ENCODE measurements around the gene SDS. TPM values are rescaled to one million over a fixed set of nuclear protein-coding genes. Genes with fewer than 3 reads are reported as not detected.
A peak's percentile ranks its signal among the peaks of the same experiment; 100 is the strongest.

Gene SDS
- total RNA-seq, 1 experiment from 2014 or later: not detected

DNA sequence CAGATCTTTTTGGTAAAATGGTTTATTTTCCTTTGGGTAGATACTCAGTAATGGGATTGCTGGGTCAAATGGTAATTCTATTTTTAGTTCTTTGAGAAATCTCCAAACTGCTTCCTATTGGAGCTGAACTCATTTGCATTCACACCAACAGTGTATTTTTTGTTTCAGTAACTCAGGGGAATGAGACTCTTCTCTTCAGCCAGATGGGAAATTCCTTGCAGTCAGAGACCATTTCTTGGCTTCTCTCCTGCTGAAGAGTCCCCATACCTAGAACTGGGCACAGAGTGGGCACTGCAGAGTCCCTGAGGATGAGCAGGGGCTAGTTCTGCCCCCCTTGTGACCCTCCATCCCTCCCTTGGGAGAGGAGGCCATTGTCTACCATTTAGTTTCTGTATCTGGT is 29.3 kb upstream of the SDS start:
- DNase-seq (ENCODE audit: low read depth): peak; percentile 21
- in situ Hi-C loops (cut with HindIII; ENCODE audit: low pct_unique_long_range_greater_than_20kb, low sequenced_read_pairs): no loop called here

DNA sequence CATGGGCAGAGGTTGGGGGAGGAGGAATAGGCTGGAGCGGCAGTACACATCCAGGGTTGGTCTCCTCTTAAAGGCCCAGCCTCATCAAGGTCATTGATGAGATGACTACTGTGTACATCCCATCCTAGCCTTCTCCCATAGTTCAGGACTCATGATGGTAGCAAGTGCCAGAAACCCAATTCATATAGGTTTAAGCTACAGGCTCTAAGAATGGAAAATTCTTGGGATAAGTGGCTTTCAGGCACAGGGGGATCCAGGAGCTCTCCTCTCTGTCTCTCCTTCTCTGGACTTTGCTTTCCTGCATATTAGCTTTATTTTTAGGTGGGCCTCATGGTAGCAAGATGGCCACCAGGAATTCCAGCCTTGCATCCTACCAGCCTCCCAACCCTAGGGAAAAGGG is 24.8 kb upstream of the SDS start:
- in situ Hi-C loops (cut with HindIII; ENCODE audit: low pct_unique_long_range_greater_than_20kb, low sequenced_read_pairs): no loop called here
- no peak for DNase-seq (ENCODE audit: low read depth)

DNA sequence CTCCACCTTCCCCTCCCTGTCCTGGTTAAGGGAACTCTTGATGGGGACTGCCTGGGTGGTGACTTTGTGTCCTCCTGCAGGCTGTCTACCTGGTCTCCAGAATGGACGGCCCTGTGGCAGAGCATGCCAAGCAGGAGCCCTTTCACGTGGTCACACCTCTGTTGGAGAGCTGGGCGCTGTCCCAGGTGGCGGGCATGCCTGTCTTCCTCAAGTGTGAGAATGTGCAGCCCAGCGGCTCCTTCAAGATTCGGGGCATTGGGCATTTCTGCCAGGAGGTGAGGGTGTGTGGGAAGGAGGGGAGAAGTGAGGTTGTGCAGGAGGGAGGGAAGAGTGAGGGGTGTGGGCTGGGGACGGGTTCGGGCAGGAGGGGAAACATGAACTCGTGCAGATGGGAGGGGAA is 24.2 kb upstream of the SDS start:
- no peak for DNase-seq (ENCODE audit: low read depth)
- in situ Hi-C loops (cut with HindIII; ENCODE audit: low pct_unique_long_range_greater_than_20kb, low sequenced_read_pairs): no loop called here

DNA sequence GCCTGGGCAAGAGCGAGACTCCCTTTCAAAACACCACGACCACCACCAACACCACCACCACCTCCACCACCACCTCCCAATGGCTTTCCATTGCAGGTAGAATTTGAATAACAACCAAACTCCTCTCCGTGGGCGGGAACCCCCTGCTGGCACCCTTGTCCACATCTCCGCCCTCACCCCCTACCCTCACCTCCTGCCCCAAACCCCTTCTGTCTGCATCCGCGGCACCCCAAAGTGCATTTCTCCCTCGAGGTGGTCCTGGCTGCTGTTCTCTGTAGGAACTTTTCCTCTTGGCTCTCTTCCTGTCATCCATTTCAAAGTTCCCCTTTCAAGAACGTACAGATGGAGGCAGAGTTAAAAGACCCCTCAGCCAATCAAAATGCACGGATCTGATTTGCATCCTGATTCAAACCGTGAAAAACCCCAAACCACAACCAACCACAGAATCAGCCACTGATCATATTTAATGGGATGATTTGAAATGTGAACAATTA is 22.3 kb upstream of the SDS start:
- in situ Hi-C loops (cut with HindIII; ENCODE audit: low pct_unique_long_range_greater_than_20kb, low sequenced_read_pairs): no loop called here

DNA sequence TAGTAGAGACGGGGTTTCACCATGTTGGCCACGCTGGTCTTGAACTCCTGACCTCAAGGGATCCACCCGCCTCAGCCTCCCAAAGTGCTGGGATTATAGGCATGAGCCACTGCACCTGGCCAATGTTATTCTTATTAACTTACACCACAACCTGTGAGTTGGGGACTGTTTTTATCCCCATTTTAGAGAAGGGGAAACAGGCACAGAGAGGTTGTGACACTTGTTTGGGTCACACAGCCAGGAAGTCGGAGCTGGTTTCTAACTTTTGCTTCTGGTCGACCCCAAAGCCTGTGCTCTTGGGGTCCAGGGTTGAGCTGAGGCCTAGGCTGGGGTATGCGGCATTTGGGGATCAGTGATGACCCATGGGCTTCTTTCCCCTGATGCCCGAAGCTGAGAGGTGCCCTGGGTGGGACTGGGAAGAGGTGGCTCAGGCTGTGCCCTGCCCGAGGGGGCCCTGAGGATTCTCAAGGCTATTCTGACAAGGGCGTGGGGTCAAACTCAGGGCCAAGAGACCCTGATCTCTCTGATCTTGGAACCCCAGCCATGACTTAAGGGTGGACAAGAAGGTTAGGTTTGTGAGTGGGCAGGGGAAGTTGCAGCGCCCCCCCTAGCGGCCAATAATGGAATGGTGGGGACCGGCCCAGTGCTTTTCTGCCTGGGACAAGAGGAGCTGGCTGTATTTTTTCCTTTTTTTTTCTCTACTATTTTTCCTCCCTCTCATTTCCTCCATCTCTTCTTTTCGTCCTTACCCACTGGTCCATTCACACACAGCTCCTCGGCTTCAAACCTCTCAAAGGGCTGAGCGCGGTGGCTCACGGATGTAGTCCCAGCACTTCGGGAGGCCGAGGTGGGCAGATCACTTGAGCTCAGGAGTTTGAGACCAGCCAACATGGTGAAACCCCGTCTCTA is 21.5 kb upstream of the SDS start:
- DNase-seq (ENCODE audit: low read depth): peak; percentile 51
- in situ Hi-C loops (cut with HindIII; ENCODE audit: low pct_unique_long_range_greater_than_20kb, low sequenced_read_pairs): no loop called here

More for the DNA sequence above, 22.3 kb upstream of the SDS start:
- no peak for DNase-seq (ENCODE audit: low read depth)

DNA sequence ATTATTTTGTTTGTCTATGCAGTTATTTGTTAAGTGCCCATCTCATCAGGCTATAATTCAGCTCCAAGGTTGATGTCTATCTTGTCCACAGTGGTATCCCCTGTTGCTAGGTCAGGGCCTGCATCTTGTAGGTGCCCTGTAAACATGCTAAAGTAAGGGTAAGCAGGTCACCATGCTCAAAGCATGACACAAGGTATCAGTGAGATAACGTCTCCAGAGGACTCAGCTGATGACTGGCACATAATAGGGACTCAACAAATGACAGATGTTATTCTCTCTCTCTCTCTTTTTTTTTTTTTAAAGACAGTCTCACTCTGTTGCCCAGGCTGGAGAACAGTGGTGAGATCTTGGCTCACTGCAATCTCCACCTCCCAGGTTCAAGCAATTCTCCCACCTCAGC is 20.8 kb upstream of the SDS start:
- no peak for DNase-seq (ENCODE audit: low read depth)
- in situ Hi-C loops (cut with HindIII; ENCODE audit: low pct_unique_long_range_greater_than_20kb, low sequenced_read_pairs): no loop called here

DNA sequence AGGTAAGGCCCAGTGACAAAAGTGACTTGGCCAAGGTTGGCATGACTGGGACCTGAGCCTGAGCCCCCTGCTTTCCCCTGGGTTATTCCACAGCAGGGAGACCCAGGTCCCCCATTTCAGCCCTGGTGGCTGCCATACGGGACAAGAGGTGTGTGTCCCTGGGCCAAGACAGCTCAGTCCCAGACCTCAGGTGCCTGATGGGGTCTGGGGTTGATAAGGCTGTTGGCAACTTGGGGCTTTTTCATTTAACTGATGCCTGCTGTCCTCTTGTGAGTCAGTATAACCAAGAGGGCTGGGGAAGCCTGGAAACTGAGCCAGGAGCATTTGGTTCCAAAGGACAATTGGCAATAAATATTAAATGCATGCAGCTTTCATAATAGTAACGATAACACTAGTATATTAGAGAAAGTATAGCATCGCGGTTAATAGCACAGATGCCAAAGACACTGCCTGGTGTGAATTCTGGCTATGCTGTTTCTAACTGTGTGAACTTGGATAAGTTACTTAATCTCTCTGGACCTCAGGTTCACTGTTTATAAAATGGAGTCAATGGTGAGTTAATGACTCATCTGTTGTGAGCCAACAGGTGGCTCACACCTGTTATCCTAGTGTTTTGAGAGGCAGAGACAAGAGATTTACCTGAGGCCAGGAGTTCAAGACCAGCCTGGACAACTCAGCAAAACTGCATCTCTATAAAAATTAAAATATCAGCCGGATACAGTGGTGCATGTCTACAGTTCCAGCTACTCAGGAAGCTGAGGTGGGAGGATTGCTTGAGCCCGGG is 19.4 kb upstream of the SDS start:
- DNase-seq (ENCODE audit: low read depth): no peak
- in situ Hi-C loops (cut with HindIII; ENCODE audit: low pct_unique_long_range_greater_than_20kb, low sequenced_read_pairs): no loop called here

DNA sequence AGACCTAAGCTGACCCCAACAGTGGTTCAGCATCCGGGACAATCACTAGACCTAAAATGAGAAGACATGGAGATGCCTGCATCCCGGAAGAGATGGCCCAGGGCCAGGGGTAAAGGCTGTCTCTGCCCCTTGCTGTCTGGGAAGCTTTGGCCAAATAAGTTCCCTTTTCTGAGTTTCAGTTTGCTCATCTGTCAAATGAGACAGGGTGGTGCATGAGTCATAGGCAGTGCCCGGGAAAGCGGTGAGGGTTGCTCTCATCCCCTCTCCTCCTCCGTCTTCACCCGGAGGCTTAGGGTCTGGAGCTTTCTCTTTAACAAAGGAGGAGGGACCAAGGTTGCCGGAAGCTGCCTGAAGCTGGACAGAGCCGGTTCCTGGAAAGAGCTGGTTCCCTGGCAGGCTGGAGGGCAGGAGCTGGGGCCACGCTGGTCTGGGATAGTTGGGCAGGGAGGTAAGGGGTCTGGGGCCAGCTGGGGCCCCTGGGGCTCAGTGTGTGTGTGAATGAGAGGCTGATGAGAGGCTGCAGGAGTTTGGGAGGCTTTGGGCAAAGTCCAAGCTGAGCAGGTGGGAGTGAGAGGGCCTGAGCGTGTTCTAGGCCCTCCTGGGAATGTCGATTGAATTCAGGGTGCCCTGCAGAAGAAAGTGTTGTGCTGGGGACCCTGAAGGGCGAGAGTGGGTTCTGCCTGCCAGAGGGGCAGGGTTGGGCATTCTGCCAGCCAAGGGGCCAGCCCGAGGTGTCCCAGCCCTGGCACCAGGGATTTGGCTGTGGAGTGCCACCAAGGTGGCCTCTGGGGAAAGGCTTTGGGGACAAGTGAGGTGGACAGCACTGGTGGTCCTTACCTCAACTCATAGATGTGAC is 18.6 kb upstream of the SDS start, which contains the start of gene SDSL:
Gene SDSL (plus strand): TSS at position 351 of the 856 bp plus-strand sequence. CDS start 5,603 bp downstream, outside the sequence.
- DNase-seq (ENCODE audit: low read depth): peak; percentile 86
- in situ Hi-C loops (cut with HindIII; ENCODE audit: low pct_unique_long_range_greater_than_20kb, low sequenced_read_pairs): no loop called here

DNA sequence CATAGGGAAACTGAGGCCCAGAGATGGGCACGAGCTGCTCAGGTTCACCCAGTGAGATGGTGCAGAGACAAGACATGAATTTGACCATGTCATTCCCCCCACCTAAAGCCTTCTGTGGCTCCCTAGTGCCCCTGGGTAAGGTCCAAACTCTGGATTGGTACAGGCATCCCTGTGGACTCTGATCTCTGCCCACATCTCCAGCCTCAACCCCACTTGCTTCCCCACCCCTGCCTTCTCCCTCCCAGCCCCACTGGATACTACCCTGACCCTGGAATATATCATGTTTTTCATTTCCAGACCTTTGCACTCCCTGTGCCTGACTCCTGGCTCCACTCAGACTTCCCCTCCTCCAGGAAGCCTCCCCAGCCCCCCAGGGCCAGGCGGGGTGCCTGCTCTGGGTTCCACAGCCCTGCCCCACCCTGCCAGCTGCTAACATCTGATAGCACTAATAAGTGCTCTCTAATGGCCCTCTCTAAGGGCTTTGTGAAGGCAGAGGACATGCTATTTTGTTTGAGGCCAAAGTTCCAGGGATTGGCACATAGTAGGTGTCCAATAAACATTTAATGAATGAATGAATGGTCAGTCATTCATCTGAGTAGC is 17.4 kb upstream of the SDS start:
- in situ Hi-C loops (cut with HindIII; ENCODE audit: low pct_unique_long_range_greater_than_20kb, low sequenced_read_pairs): no loop called here
- DNase-seq (ENCODE audit: low read depth): no peak

DNA sequence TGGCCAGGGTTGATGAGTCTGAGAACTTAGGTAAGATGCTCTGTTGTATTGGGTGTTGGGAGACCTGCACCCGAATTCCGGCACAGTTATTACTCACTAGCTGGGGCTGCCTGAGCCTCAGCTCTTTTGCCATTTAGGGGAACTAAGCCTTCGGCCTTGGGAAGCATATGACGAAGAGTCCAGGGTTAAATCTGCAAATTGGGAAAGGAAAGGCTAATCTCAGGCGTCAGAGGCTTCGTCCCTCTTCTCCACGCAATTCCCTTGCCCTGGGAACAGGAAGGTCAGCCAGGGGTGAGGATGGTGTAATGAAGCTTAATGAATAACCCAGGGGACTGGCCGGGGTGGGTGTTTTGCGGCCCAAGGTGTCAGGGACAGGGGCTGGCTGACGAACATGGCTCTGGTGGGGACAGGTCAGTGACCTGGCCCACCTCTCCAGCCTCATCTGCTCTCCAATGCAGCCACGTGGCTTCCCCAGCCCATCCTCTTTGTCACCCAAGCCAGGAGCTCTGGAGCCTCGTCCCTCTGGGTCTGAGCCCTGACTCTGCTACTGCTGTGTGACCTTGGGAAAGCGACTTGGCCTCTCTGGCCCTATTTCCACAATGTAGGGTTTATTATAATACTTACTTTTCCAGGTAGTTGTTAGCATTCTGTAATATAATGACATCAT is 14.7 kb upstream of the SDS start:
- DNase-seq (ENCODE audit: low read depth): peak; percentile 58
- in situ Hi-C loops (cut with HindIII; ENCODE audit: low pct_unique_long_range_greater_than_20kb, low sequenced_read_pairs): no loop called here

DNA sequence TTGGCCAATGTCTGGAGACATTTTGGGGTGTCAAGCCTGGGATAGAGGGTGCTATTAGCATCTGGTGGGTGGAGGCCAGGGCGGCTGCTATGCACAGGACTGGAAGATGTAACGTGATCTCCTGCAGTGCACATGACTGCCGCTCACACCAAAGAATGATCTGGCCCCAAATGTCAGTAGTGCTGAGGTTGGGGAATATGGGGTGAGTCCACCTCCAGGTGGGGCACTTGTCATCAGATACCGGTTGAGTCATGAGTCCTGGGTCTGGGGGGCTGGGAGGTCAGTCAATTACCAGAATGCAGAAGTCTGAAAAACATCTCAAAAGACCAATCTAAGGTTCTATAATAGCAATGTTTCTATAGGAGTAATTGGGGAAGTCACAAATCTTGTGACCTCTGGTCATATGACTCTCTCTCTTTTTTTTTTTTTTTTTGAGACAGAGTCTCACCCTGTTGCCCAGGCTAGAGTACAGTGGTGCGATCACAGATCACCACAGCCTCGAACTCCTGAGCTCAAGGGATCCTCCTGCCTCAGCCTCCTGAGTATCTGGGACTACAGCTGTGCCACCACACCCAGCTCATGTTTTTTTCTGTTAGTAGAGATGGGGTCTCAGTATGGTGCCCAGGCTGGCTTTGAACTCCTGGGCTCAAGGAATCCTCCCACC is 12.5 kb upstream of the SDS start:
- DNase-seq (ENCODE audit: low read depth): no peak

DNA sequence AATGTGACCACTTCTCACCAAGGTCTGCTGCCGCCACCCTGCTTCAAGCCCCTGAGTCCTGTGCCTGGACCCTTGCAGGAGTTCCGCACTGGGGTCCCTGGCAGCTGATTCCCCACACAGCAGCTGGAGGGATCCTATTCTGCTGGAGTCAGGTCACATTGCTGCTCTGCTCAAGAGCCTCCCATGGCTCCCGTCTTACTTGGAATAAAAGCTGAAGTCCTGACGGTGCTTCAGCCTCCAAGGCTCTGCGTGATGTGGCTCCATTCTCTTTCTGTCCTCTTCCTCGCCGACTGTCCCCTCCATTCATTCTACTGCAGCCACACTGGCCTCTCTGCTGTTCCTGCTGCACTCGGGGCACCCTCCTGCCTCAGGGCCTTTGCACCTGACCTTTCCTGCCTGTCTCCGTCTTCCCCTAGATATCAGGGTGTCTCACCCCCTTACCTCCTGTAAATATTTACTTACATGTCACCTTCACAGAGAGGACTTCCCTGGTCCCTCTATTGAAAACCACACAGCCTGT is 10.9 kb upstream of the SDS start:
- DNase-seq (ENCODE audit: low read depth): no peak
- in situ Hi-C loops (cut with HindIII; ENCODE audit: low pct_unique_long_range_greater_than_20kb, low sequenced_read_pairs): no loop called here

More for the DNA sequence above, 12.5 kb upstream of the SDS start:
- in situ Hi-C loops (cut with HindIII; ENCODE audit: low pct_unique_long_range_greater_than_20kb, low sequenced_read_pairs): no loop called here

DNA sequence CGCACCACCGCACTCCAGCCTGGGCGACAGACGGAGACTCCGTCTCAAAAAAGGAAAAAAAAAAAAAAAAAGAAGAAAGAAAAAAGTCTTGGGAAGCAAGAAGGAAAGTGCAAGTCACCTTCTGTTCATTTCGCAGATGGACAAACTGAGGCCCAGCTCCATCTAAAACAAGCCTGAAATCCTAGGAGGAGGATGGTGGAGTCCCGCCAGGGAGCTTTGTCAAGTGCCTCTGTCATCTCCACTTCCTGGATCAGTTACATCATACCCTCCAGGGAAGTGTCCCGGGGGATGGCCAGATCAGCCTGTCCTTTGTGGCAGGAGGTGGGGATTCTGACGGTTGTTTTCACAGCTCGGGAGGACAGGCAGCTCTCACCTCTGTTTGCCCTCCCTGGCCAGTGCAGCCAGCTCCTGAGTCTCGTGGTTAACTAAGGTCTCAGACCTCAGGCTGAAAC is 9.8 kb upstream of the SDS start:
- in situ Hi-C loops (cut with HindIII; ENCODE audit: low pct_unique_long_range_greater_than_20kb, low sequenced_read_pairs): no loop called here
- peak; percentile 46 for DNase-seq (ENCODE audit: low read depth)

DNA sequence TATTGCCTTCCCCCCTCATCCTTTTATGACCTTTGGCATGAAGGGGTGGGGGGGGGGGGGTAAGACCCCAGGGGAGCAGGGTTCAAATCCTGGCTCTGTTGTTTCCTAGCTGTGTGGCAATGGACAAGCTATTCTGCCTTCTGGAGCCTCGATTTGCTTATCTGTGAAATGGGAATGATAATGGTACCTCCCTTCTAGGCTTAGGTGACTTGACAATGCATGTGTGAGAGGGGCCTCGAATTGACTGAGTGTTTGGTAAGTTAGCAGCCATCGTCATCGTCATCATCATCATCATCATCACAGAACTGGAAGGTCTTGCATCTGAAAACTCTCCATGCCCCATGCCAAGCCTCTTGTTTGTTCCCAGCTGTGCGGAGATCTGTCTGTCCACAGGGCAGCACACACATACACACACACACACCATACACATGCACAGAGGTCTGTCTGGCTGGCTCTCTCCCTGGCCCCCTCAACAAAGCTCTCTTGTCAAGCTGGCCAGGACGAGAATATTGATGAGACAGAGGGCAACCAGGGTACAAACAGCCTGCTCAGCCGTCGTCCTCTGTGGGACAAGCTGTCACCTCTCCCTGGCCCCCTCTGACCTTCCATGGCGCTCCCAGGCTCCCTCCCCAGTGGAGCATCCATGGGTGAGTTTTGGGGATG is 5.9 kb upstream of the SDS start:
- in situ Hi-C loops (cut with HindIII; ENCODE audit: low pct_unique_long_range_greater_than_20kb, low sequenced_read_pairs): no loop called here

DNA sequence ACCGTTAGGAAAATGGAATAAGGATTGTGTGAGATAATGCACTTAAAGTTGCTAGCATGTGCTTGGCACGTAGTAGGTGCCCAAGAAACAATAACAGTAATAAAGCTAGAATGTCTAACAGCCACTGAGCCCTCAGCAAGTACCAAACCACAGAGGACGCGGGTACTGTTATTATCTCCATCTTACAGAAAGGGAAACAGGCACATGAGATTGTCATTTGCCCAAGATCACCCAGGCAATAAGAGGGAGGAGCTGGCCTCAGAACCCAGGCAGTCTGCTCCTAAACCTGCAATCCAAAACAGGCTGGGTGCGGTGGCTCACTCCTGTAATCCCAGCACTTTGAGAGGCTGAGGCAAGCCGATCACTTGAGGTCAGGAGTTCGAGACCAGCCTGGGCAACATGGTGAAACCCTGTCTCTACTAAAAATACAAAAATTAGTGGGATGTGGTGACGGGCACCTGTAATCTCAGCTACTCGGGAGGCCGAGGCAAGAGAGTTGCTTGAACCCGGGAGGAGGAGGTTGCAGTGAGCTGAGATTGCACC is 5.1 kb upstream of the SDS start:
- no peak for DNase-seq (ENCODE audit: low read depth)
- in situ Hi-C loops (cut with HindIII; ENCODE audit: low pct_unique_long_range_greater_than_20kb, low sequenced_read_pairs): no loop called here

More for the DNA sequence above, 5.9 kb upstream of the SDS start:
- no peak for DNase-seq (ENCODE audit: low read depth)

Data from Caki2 (cell line).